Epithelial cell of proximal tubule (primary cell): ENCODE data around the gene ST6GALNAC3. TPM values are rescaled to one million over a fixed set of nuclear protein-coding genes. Genes with fewer than 3 reads are reported as not detected.

Experiments
- DNase-seq: peaks from one replicate; pipeline ENCODE4 v3.0.0-alpha.2; 2011; ENCODE audit warnings: low read depth
- H3K4me3 ChIP-seq: 2 replicates; pipeline ENCODE4 v1.5.1; 2011; ENCODE audit warnings: low read depth, mild to moderate bottlenecking, low read length
- total RNA-seq: library from RNA; depleted of rRNA; stranded (reverse); fragments of >200 nt; gene quantifications from 2 replicates; pipeline ENCODE4 v1.2.3, GENCODE V29; 2015
- TF ChIP-seq, protein P1 (sequence below): conservative IDR thresholded peaks from 2 replicates; pipeline ENCODE4 v1.5.1; 2012; ENCODE audit warnings: low read depth, mild to moderate bottlenecking, low read length

ST6GALNAC3 gene
- total RNA-seq, 1 donor from 2014 or later = 0.75 TPM

GRCh38 chr1:76170513-76170912 lies 96.0 kb downstream of the ST6GALNAC3 start:
- H3K4me3 ChIP-seq = no peak overlapping the region
- no peak for DNase-seq
- TF ChIP-seq, protein P1, sequence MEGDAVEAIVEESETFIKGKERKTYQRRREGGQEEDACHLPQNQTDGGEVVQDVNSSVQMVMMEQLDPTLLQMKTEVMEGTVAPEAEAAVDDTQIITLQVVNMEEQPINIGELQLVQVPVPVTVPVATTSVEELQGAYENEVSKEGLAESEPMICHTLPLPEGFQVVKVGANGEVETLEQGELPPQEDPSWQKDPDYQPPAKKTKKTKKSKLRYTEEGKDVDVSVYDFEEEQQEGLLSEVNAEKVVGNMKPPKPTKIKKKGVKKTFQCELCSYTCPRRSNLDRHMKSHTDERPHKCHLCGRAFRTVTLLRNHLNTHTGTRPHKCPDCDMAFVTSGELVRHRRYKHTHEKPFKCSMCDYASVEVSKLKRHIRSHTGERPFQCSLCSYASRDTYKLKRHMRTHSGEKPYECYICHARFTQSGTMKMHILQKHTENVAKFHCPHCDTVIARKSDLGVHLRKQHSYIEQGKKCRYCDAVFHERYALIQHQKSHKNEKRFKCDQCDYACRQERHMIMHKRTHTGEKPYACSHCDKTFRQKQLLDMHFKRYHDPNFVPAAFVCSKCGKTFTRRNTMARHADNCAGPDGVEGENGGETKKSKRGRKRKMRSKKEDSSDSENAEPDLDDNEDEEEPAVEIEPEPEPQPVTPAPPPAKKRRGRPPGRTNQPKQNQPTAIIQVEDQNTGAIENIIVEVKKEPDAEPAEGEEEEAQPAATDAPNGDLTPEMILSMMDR = no peak

DNA sequence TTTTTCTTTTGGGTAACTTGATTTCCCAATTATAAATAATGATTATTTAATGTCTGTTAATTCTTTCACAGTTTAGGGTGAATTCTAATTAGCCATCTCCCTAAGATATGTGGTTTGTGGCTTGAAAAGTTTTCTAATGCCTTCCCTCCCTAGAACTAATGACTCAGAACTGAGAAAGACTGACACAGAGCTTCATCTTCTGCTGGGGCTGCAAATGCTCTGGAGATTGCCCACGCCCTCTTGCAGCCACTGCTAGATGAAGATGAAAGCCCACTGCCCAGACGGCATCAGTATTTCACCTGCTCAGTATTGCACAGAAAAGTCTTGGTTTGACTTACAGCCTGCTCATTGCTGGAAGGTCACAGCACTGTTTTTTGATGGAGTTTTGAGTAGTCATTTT lies 101.5 kb downstream of the ST6GALNAC3 start:
- DNase-seq = no peak
- no peak overlapping the region for H3K4me3 ChIP-seq
- TF ChIP-seq, protein P1 = no peak

GRCh38 chr1:76177615-76178014 lies 103.1 kb downstream of the ST6GALNAC3 start:
- no peak overlapping the region for H3K4me3 ChIP-seq
- TF ChIP-seq, protein P1 = no peak
- no peak for DNase-seq

- TF ChIP-seq, protein P1 = no peak
- no peak for DNase-seq
Measured at GRCh38 chr1:76179219-76179698, 104.7 kb downstream of the ST6GALNAC3 start.

DNA sequence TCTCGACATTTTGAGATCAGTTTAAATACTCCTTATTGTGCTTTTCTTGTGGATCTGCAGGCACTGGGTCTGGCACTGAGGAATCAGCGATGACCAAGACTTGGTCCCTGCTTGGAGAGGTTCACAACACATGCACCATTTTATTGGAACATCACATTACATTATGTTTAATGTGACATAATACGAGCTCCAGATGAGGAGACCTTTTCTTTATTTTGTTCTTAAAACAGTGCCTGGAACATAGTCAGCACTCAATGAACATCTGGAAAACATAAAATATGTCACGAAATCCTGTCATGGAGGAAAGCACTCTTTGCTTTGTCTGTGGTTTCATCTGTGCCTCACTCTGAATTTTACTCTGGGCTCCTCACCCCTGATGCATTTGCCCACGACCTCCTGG lies 110.7 kb downstream of the ST6GALNAC3 start:
- DNase-seq = no peak
- TF ChIP-seq, protein P1 = no peak
- H3K4me3 ChIP-seq = no peak overlapping the region

More at GRCh38 chr1:76179219-76179698, 104.7 kb downstream of the ST6GALNAC3 start:
- no peak overlapping the region for H3K4me3 ChIP-seq

DNA sequence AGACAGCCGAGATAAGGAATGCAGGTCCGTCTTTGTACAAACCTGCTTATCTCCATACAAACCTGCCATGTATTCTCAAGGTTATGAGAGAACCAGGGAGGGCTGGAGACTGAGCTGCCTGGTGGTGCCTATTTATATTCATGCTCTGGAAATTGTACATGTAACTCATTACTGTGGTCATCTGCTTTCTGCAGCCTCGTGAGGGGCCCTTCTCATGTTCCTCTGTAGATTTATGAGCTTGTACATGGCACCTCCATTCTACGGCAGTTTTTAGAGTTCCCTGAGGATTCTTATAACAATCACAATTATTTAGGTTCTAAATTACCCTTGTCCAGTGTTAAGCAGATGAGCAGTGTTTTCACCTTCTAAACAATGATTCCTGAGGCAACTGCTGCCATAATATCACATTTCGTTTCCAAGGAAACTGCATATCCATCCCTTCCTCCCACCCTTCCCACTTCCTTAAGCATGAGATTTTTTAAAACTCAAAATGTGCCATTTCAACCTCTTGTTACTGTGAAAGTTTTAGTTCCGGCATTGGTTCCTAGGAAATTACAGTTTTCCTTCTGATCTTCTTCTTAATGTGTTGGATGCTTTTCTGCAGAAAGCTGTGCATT lies 112.1 kb downstream of the ST6GALNAC3 start:
- DNase-seq = no peak
- H3K4me3 ChIP-seq = no peak overlapping the region
- TF ChIP-seq, protein P1 = no peak

GRCh38 chr1:76187436-76187835 lies 112.9 kb downstream of the ST6GALNAC3 start:
- no peak for DNase-seq
- H3K4me3 ChIP-seq = no peak overlapping the region
- TF ChIP-seq, protein P1 = no peak
